Hippocampal formation (tissue), 2 donors: ENCODE results near the gene CORO2A.

Source experiments
- DNase-seq, 2 donors: peaks; one replicate each; lab custom pipeline; 2025; lab: John Stamatoyannopoulos, UW

CORO2A gene

GRCh38 chr9:98171176-98171925 lies 21.1 kb downstream of the CORO2A start:
- DNase-seq, result no peak

- no peak for DNase-seq
Measured at GRCh38 chr9:98168941-98169488, 23.4 kb downstream of the CORO2A start.

DNA sequence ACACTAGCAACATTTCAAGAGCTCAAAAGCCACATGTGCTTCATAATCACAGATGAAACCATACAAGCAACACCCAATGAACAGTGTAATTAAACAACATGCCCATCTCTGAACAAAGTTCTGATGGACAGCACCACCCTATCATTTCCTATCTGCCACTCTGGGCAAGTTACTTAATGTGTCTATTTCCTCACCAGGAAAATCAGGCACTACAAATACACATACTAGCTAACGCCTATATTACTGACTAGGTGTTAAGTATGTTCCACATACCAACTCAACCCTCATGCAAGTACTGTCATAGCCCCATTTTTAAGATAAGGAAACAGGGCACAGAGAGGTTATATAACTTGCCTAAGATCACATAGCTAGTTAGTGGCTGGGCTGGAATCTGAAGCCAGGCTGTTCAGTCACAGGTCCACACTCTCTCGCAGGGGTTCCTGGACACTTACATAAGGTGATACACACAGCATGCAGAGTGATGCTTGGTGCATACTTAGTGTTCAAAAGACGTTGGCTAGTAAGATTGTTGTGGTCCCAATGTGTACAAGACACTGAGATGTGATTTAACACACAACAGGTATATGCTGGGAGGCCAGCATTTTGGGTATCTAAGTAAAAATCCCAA lies 24.2 kb downstream of the CORO2A start:
- no peak for DNase-seq

GRCh38 chr9:98164912-98165311 lies 27.5 kb downstream of the CORO2A start:
- no peak for DNase-seq

GRCh38 chr9:98162613-98163012 lies 29.8 kb downstream of the CORO2A start:
- no peak for DNase-seq

DNA sequence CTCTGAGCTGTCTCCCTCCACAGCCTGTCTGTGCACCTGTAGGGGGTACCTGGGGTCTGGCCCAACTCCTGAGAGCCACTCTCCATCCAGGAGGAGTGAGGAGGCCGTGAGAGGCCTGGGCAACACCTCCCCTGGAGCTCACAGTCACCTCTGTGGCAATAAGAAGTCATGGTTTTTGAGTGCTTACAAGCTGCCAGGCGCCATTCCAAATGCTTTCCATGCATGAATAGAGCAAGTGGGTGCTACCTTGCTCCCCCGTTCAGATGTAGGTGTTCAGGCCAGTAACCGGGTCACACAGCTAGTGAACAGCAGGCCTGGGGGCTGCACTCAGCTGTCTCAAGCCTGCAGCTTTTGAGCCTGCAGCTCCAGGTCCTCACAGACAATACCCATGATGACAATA lies 30.6 kb downstream of the CORO2A start:
- DNase-seq, result no peak

GRCh38 chr9:98159790-98160189 lies 32.6 kb downstream of the CORO2A start:
- no peak for DNase-seq

GRCh38 chr9:98159301-98159700 lies 33.1 kb downstream of the CORO2A start:
- DNase-seq, result no peak

DNA sequence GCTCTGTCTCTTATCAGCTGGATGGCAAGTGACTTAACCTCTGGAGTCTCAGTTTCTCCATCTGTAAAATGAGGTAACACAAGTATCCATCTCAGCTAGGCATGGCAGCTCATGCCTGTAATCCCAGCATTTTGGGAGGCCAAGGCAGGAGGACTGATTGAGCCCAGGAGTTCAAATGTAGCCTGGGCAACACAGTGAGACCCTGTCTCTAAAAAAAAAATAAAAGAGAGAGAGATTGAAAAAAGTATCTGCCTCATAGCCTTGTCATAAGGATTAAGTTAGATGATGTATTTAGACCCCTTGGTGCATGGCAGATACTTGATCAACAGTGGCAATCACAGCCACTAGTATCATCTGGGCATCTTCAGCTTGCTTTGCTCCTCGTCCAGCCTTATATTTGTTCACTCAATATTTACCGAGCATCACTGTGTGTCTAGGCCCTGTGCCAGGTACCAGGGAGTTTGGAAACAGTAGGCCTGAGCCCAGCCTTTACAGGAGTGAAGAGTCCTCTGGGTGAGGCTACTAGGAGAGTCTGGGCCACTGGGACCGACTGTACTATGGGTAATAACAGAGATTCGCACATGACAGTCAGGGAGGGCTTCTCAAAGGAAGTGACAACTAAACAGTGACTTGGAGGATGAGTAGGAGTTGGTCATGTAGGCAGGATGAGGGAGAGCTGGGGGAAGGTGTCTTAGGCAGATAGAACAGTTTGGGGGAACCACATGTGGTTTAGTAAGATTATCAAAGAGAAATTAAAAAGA lies 34.2 kb downstream of the CORO2A start:
- DNase-seq, result no peak

- no peak for DNase-seq
Measured at GRCh38 chr9:98157372-98157771, 35.1 kb downstream of the CORO2A start.

DNA sequence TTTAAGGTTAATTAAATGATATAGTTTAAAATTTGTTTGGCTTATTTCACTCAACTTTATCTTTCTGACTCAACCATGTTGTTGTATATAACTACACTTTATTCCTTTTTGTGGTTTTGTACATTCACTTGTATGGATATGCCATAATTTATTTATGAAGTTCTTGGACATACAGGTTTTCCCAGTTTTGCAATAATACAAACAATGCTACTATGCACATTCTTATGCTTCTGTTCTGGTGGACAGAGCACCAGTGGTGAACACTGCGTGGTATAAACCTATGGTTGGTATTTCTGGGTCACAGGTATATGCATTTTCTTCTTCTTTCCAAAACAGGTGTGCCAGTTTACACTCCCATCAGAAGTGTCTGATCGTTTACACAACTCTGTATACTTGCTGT lies 37.8 kb downstream of the CORO2A start:
- DNase-seq, result no peak

GRCh38 chr9:98152526-98152925 lies 39.9 kb downstream of the CORO2A start:
- DNase-seq, result no peak

GRCh38 chr9:98150721-98151120 lies 41.7 kb downstream of the CORO2A start:
- DNase-seq, result no peak

GRCh38 chr9:98150164-98150563 lies 42.3 kb downstream of the CORO2A start:
- no peak for DNase-seq

GRCh38 chr9:98149422-98149821 lies 43.0 kb downstream of the CORO2A start:
- no peak for DNase-seq

DNA sequence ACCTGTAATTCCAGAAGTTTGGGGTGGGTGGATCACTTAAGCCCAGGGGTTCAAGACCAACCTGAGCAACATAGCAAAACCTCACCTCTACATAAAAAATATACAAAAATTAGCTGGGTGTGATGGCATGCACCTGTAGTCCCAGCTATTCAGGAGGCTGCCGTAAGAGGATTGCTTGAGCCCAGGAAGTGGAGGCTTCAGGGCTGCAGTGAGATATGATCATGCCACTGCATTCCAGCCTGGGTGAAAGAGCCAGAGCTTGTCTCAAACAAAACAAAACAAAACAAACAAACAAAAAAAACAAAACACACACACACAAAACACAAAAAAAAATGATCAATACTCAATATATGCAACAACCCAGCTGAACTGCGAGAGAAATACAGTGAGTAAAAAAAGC lies 44.0 kb downstream of the CORO2A start:
- no peak for DNase-seq

- DNase-seq, result no peak
Measured at GRCh38 chr9:98147582-98147981, 44.9 kb downstream of the CORO2A start.

DNA sequence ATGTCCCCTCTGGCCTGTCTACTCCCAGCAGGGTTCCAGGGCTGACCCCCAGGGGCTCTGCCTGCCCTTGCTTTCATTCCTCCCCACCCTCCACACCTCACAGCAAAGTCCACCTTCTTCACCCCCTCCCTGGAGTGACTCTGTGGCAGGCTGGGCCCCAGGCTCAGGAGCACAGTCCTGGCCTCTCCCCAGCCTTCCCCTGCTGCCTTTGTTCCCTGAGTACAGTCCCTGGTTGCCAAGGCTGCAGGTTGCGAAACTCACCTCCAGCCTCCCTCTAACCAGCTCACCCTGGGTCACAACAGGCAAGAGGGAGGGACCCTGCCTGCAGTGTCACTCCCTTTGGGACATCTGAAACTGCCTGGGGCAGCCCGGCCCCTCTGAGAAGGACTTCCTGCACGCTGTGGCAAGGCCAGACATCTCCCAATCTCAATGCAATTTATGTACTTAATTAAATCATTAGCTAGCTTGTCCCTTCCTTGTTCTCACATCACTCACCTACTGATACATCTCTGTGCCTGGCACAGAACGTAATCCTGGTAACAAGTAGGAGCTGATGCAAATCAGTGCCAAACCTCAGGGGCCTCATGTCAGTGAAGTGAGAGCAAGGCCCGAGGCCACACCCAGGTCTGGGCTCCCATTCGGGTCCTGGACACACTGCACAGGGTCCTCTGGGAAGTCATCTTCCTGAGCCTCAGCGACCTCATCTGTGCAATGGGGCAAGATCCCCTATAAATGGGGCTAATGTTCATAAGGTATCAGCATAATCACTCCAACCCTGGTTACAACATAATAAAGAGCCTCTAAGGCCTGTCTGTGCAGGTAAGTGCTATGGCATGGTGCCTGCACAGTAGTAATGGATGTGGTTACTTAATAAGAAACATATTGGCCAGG lies 46.1 kb downstream of the CORO2A start:
- no peak for DNase-seq

GRCh38 chr9:98144631-98145030 lies 47.8 kb downstream of the CORO2A start:
- no peak for DNase-seq

GRCh38 chr9:98144076-98144475 lies 48.4 kb downstream of the CORO2A start:
- DNase-seq, result no peak

DNA sequence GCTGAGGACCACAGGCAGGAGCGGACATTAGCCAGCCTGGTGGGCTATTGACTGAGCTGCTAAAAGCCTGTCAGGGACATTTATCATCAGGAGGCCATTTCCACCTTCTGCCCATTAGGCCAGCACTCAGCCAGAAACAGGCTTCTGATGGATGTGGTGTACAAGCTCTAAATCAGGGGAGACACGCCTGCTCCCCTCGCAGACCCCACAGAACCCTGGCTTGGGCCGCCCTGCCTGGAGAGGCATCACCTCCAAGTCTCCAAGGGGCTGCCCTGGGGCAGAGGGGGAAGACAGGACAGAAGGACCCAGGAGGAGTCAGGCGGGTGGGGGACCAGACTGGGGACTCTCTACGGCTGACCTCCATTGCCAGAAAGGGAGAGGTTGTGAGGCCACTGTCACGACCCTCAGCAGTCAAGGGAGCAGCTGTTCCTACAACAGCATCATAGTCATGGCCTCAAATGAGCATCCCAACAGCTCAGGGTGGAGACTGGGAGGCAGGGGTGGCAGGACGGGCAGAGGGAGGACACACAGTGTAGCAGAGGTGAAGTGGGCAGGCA lies 49.4 kb downstream of the CORO2A start:
- no peak for DNase-seq
